ENCODE results near the gene BORCS6.

DNA sequence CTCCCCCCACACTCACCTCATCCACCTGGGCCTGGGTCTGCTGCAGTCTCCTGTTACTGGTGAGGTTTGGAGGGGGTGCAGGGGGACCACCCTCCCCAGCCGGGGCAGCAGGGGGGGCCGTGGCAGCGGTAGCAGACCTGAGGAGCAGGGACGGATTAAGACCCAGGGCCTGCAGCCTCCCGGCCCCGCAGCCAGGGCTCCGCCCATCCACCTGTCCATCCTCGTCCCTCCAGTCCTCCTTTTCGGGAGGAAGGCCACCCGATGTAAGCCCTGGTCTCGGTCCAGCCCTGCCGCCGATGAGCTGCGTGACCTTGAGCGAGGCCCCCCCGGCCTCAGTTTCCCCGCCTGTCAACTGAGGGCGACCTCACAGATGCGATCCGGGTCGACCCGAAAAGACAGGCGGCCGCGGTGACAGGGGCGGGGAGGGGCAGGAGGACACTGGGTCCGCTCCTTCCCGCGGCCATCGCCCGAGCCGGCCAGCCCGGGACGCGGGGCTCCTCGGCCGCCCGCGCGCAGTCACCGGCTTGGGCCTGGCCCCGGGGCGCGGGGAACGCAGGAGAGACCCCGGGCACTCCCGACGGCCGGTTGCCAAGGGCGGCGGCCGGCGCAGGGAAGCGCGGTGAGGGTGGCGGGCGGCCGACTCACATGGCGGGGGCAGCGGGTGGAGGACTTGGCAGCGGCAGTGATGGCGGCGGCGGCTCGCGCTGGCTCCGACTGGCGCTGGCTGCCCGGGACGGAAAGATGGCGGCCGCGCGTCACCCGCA lies 27.6 kb downstream of the BORCS6 start, which contains the start of gene VAMP2:
- peak; percentile 51; the same call in 1 of the 2 replicates for TF ChIP-seq POLR2AphosphoS5 (IDR thresholded peaks at IDR 0.05; ENCODE audit: low read depth)
- no peak for TF ChIP-seq REST (IDR thresholded peaks at IDR 0.05; ENCODE audit: insufficient replicate concordance, low read depth)
- TF ChIP-seq CTCF (IDR thresholded peaks at IDR 0.05; ENCODE audit: insufficient read depth, low read length) = no peak
- no peak for TF ChIP-seq GABPA (IDR thresholded peaks at IDR 0.05; ENCODE audit: low read depth)
- no peak for TF ChIP-seq SPI1 (IDR thresholded peaks at IDR 0.05; ENCODE audit: borderline replicate concordance, low read depth)

Data from HL-60 (cell line).